ENCODE measurements around the gene UQCC3.
"Not testable (repeated sequence)": the region's sequence is repeated elsewhere in the genome, so short reads cannot be mapped to it uniquely, and the experiment has no call there.

Gene UQCC3

GRCh38 chr11:62671608-62672389 lies at the start of gene UQCC3, which contains the start of gene LBHD1:
Gene UQCC3 (plus strand): TSS chr11:62671673. CDS start chr11:62671746, 73 bp downstream.
Gene LBHD1 (minus strand): TSS chr11:62672267. CDS start chr11:62670031, 2,236 bp downstream.
- TF ChIP-seq GATA1 (IDR thresholded peaks at IDR 0.05; ENCODE audit: low read depth, low read length) (no peak), POLR2A (IDR thresholded peaks at IDR 0.05; ENCODE audit: low read length) (peak; percentile 90)
- peak; percentile 89 to 91 for DNase-seq

GRCh38 chr11:62622476-62623089 lies 48.9 kb upstream of the UQCC3 start:
- TF ChIP-seq POLR2A (IDR thresholded peaks at IDR 0.05; ENCODE audit: low read length) (no peak), GATA1 (IDR thresholded peaks at IDR 0.05; ENCODE audit: low read depth, low read length) (no peak)
- no peak for DNase-seq

GRCh38 chr11:62627713-62628112 lies 43.8 kb upstream of the UQCC3 start:
- no peak for DNase-seq
- no peak for TF ChIP-seq POLR2A (IDR thresholded peaks at IDR 0.05; ENCODE audit: low read length)
- no peak for TF ChIP-seq GATA1 (IDR thresholded peaks at IDR 0.05; ENCODE audit: low read depth, low read length)

- TF ChIP-seq POLR2A (IDR thresholded peaks at IDR 0.05; ENCODE audit: low read length) = no peak
- no peak for DNase-seq
Observed at GRCh38 chr11:62632492-62632891, 39.0 kb upstream of the UQCC3 start.

- no peak for DNase-seq
- no peak for TF ChIP-seq GATA1 (IDR thresholded peaks at IDR 0.05; ENCODE audit: low read depth, low read length)
- no peak for TF ChIP-seq POLR2A (IDR thresholded peaks at IDR 0.05; ENCODE audit: low read length)
Observed at GRCh38 chr11:62644220-62644619, 27.3 kb upstream of the UQCC3 start.

GRCh38 chr11:62645671-62645945 lies 25.9 kb upstream of the UQCC3 start:
- peak in 1 of 2 experiments; percentile 64 for DNase-seq
- TF ChIP-seq GATA1 (IDR thresholded peaks at IDR 0.05; ENCODE audit: low read depth, low read length) (no peak), POLR2A (IDR thresholded peaks at IDR 0.05; ENCODE audit: low read length) (no peak)

- no peak for TF ChIP-seq GATA1 (IDR thresholded peaks at IDR 0.05; ENCODE audit: low read depth, low read length)
- TF ChIP-seq POLR2A (IDR thresholded peaks at IDR 0.05; ENCODE audit: low read length) = peak; percentile 88
- peak; percentile 99 for DNase-seq
Observed at GRCh38 chr11:62645946-62646824, 25.3 kb upstream of the UQCC3 start, which contains the start of gene GANAB. Gene GANAB (minus strand): TSS chr11:62646613. CDS start chr11:62646599, 14 bp downstream.

- no peak for TF ChIP-seq GATA1 (IDR thresholded peaks at IDR 0.05; ENCODE audit: low read depth, low read length)
- no peak for TF ChIP-seq POLR2A (IDR thresholded peaks at IDR 0.05; ENCODE audit: low read length)
Observed at GRCh38 chr11:62646825-62647608, 24.5 kb upstream of the UQCC3 start.

GRCh38 chr11:62647609-62648005 lies 23.9 kb upstream of the UQCC3 start:
- DNase-seq = no peak
- TF ChIP-seq GATA1 (IDR thresholded peaks at IDR 0.05; ENCODE audit: low read depth, low read length) (no peak), POLR2A (IDR thresholded peaks at IDR 0.05; ENCODE audit: low read length) (no peak)

More at GRCh38 chr11:62646825-62647608, 24.5 kb upstream of the UQCC3 start:
- DNase-seq = no peak

- TF ChIP-seq POLR2A (IDR thresholded peaks at IDR 0.05; ENCODE audit: low read length) (no peak), GATA1 (IDR thresholded peaks at IDR 0.05; ENCODE audit: low read depth, low read length) (no peak)
Observed at GRCh38 chr11:62648185-62648966, 23.1 kb upstream of the UQCC3 start.

GRCh38 chr11:62648967-62649364 lies 22.5 kb upstream of the UQCC3 start:
- TF ChIP-seq POLR2A (IDR thresholded peaks at IDR 0.05; ENCODE audit: low read length) = no peak
- no peak for TF ChIP-seq GATA1 (IDR thresholded peaks at IDR 0.05; ENCODE audit: low read depth, low read length)

More at GRCh38 chr11:62648185-62648966, 23.1 kb upstream of the UQCC3 start:
- no peak for DNase-seq

GRCh38 chr11:62649486-62649885 lies 22.0 kb upstream of the UQCC3 start:
- TF ChIP-seq POLR2A (IDR thresholded peaks at IDR 0.05; ENCODE audit: low read length) (no peak), GATA1 (IDR thresholded peaks at IDR 0.05; ENCODE audit: low read depth, low read length) (no peak)
- DNase-seq = no peak

More at GRCh38 chr11:62648967-62649364, 22.5 kb upstream of the UQCC3 start:
- no peak for DNase-seq

GRCh38 chr11:62650283-62650682 lies 21.2 kb upstream of the UQCC3 start:
- not testable (repeated sequence) for DNase-seq

Data from erythroblast (primary cell).